Panc1 (cell line): Measurements from ENCODE around the gene EPHB1.

Experiments used
- POLR2AphosphoS5 ChIP-seq: IDR thresholded peaks from 2 replicates; pipeline ENCODE4 v1.6.1; 2012; ENCODE audit warnings: mild to moderate bottlenecking, low read depth, low read length, moderate library complexity
- SIN3A ChIP-seq: IDR thresholded peaks from 2 replicates; pipeline ENCODE4 v1.6.1; 2012; ENCODE audit warnings: low read depth, mild to moderate bottlenecking, low read length, moderate library complexity, borderline replicate concordance; ENCODE audit not compliant: insufficient read depth
- TCF7L2 ChIP-seq: IDR thresholded peaks from 2 replicates; pipeline ENCODE4 v1.6.1; 2011; ENCODE audit warnings: mild to moderate bottlenecking, low read depth, low read length, inconsistent platforms
- TF ChIP-seq, protein P1 (sequence below): fragments of 450-650 bp; IDR thresholded peaks from 2 replicates; pipeline ENCODE4 v1.5.1; 2017; ENCODE audit warnings: mild to moderate bottlenecking
- TF ChIP-seq, protein P2 (sequence below), 2 experiments: IDR thresholded peaks; 2 replicates each; pipeline ENCODE4 v1.6.1; 2011 to 2012; ENCODE audit warnings: low read depth in 2 of 2, control low read depth in 1 of 2, low read length in 1 of 2, mild to moderate bottlenecking in 1 of 2, moderate library complexity in 1 of 2; ENCODE audit not compliant: insufficient read depth in 1 of 2

DNA sequence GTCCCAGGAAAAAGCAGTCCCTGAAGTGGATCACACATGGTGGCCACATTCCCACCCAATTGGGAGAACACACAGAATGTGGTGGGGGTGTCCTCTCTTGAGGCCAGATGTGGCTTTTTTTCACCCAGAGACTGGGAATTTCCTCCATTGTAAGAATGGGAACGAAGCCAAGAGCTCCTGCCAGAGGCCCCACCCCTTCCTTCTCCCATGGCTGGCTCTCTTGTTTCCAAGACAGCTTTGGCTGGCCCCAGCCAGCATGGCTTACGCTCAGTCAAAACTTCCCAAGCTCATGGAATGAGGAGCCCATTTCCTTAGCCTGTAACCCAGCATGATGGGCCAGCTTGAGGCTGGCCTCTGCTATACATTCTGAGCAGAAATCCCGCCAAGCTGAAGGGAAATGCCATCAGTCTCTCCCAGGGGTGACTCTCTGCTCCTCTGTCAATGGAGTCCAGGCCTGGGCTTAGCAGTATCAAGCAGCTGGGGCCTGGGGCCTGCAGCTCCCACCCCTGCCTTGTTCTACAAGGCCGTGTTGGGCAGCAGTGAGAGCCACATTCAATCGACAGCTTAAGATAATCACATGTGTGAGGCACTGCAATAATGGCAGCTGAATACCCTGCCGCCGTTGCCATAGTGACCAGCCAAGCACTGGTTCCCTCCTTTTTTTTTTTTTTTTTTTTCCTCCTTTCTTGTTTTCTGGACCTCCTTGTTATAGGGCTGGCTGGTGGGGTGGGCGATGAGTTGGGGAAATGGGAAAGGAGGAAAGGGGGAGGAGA, 142.4 kb downstream of the EPHB1 start:
- TF ChIP-seq, protein P1, sequence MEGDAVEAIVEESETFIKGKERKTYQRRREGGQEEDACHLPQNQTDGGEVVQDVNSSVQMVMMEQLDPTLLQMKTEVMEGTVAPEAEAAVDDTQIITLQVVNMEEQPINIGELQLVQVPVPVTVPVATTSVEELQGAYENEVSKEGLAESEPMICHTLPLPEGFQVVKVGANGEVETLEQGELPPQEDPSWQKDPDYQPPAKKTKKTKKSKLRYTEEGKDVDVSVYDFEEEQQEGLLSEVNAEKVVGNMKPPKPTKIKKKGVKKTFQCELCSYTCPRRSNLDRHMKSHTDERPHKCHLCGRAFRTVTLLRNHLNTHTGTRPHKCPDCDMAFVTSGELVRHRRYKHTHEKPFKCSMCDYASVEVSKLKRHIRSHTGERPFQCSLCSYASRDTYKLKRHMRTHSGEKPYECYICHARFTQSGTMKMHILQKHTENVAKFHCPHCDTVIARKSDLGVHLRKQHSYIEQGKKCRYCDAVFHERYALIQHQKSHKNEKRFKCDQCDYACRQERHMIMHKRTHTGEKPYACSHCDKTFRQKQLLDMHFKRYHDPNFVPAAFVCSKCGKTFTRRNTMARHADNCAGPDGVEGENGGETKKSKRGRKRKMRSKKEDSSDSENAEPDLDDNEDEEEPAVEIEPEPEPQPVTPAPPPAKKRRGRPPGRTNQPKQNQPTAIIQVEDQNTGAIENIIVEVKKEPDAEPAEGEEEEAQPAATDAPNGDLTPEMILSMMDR, result no peak
- TF ChIP-seq TCF7L2, result no peak
- TF ChIP-seq, protein P2, sequence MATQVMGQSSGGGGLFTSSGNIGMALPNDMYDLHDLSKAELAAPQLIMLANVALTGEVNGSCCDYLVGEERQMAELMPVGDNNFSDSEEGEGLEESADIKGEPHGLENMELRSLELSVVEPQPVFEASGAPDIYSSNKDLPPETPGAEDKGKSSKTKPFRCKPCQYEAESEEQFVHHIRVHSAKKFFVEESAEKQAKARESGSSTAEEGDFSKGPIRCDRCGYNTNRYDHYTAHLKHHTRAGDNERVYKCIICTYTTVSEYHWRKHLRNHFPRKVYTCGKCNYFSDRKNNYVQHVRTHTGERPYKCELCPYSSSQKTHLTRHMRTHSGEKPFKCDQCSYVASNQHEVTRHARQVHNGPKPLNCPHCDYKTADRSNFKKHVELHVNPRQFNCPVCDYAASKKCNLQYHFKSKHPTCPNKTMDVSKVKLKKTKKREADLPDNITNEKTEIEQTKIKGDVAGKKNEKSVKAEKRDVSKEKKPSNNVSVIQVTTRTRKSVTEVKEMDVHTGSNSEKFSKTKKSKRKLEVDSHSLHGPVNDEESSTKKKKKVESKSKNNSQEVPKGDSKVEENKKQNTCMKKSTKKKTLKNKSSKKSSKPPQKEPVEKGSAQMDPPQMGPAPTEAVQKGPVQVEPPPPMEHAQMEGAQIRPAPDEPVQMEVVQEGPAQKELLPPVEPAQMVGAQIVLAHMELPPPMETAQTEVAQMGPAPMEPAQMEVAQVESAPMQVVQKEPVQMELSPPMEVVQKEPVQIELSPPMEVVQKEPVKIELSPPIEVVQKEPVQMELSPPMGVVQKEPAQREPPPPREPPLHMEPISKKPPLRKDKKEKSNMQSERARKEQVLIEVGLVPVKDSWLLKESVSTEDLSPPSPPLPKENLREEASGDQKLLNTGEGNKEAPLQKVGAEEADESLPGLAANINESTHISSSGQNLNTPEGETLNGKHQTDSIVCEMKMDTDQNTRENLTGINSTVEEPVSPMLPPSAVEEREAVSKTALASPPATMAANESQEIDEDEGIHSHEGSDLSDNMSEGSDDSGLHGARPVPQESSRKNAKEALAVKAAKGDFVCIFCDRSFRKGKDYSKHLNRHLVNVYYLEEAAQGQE (IDR thresholded peaks at IDR 0.05; ENCODE audit: insufficient read depth in 1 of 2, low read depth in 2 of 2, low read length in 1 of 2), result no peak
- no peak for TF ChIP-seq POLR2AphosphoS5
- TF ChIP-seq SIN3A, result no peak
